Nephron progenitor cell (in vitro differentiated cells): ENCODE data around the gene RCOR2.
A peak's percentile ranks its signal among the peaks of the same experiment; 100 is the strongest.

Source experiments
- DNase-seq: peaks from one replicate; pipeline ENCODE4 v3.0.0; 2021
- H3K27ac Mint-ChIP-seq: 2 replicates; pipeline ENCODE4 v1.8.0; 2021; ENCODE audit warnings: mild to moderate bottlenecking, moderate library complexity, mixed read lengths
- H3K27me3 Mint-ChIP-seq: 2 replicates; pipeline ENCODE4 v1.8.0; 2021; ENCODE audit warnings: mild to moderate bottlenecking, low read depth, mixed read lengths; ENCODE audit not compliant: poor library complexity
- H3K36me3 Mint-ChIP-seq: 2 replicates; pipeline ENCODE4 v1.8.0; 2021; ENCODE audit warnings: low read depth, mixed read lengths
- H3K4me1 Mint-ChIP-seq: 2 replicates; pipeline ENCODE4 v1.8.0; 2021; ENCODE audit warnings: mixed read lengths
- H3K4me3 Mint-ChIP-seq: 2 replicates; pipeline ENCODE4 v1.8.0; 2021; ENCODE audit warnings: mild to moderate bottlenecking, moderate library complexity, mixed read lengths
- H3K9me3 Mint-ChIP-seq: 2 replicates; pipeline ENCODE4 v1.8.0; 2021; ENCODE audit warnings: mild to moderate bottlenecking, moderate library complexity, mixed read lengths
- CTCF ChIP-seq: fragments of 200-600 bp; sonication (generic); IDR thresholded peaks from 2 replicates; pipeline ENCODE4 v1.5.0; 2021; ENCODE audit warnings: antibody characterized with exemption

Gene RCOR2

GRCh38 chr11:63907063-63907462 lies 9.9 kb downstream of the RCOR2 start:
- Mint-ChIP-seq H3K27ac (no peak overlapping the region), H3K36me3 (peaks cover 11% of the 10 kb centered on the region), H3K27me3 (peaks cover 3% of the 10 kb centered on the region), H3K4me1 (peaks cover 66% of the 10 kb centered on the region), H3K4me3 (no peak overlapping the region), H3K9me3 (no peaks in the 10 kb centered on the region)
- TF ChIP-seq CTCF = no peak
- DNase-seq = peak; percentile 32

- Mint-ChIP-seq H3K9me3 (no peaks in the 10 kb centered on the region), H3K36me3 (peaks cover 15% of the 10 kb centered on the region), H3K4me1 (peaks cover 63% of the 10 kb centered on the region), H3K4me3 (no peak overlapping the region), H3K27ac (no peak overlapping the region), H3K27me3 (peaks cover 5% of the 10 kb centered on the region)
- peak; percentile 33 for DNase-seq
- TF ChIP-seq CTCF = no peak
Measured at GRCh38 chr11:63906585-63906984, 10.4 kb downstream of the RCOR2 start.

- Mint-ChIP-seq H3K27me3 (peaks cover 7% of the 10 kb centered on the region), H3K27ac (peak overlapping the region; percentile 28), H3K9me3 (no peaks in the 10 kb centered on the region), H3K4me3 (no peak overlapping the region), H3K4me1 (peaks cover 58% of the 10 kb centered on the region), H3K36me3 (peaks cover 20% of the 10 kb centered on the region)
- TF ChIP-seq CTCF = no peak
- DNase-seq = no peak
Measured at GRCh38 chr11:63906087-63906486, 10.9 kb downstream of the RCOR2 start.

GRCh38 chr11:63905179-63905578 lies 11.8 kb downstream of the RCOR2 start:
- Mint-ChIP-seq H3K27ac (peak overlapping the region; percentile 6), H3K4me1 (peaks cover 49% of the 10 kb centered on the region)

GRCh38 chr11:63904743-63905142 lies 12.2 kb downstream of the RCOR2 start:
- Mint-ChIP-seq H3K9me3 (no peaks in the 10 kb centered on the region), H3K27me3 (peaks cover 7% of the 10 kb centered on the region), H3K4me1 (peaks cover 45% of the 10 kb centered on the region), H3K4me3 (no peak overlapping the region), H3K27ac (no peak overlapping the region), H3K36me3 (peaks cover 31% of the 10 kb centered on the region)
- no peak for TF ChIP-seq CTCF
- DNase-seq = no peak

More at GRCh38 chr11:63905179-63905578, 11.8 kb downstream of the RCOR2 start:
- H3K9me3 Mint-ChIP-seq = no peaks in the 10 kb centered on the region
- peaks cover 7% of the 10 kb centered on the region for H3K27me3 Mint-ChIP-seq
- H3K4me3 Mint-ChIP-seq = no peak overlapping the region
- no peak for TF ChIP-seq CTCF
- no peak for DNase-seq
- H3K36me3 Mint-ChIP-seq = peaks cover 29% of the 10 kb centered on the region

- no peak for DNase-seq
- H3K27me3 Mint-ChIP-seq = peaks cover 7% of the 10 kb centered on the region
- H3K4me3 Mint-ChIP-seq = no peak overlapping the region
- peaks cover 38% of the 10 kb centered on the region for H3K4me1 Mint-ChIP-seq
- H3K27ac Mint-ChIP-seq = peak overlapping the region; percentile 79
- no peak for TF ChIP-seq CTCF
- H3K36me3 Mint-ChIP-seq = peaks cover 38% of the 10 kb centered on the region
- no peaks in the 10 kb centered on the region for H3K9me3 Mint-ChIP-seq
Measured at GRCh38 chr11:63903884-63904283, 13.1 kb downstream of the RCOR2 start.
